Measurements from ENCODE around the gene LMAN2. TPM values are rescaled to one million over a fixed set of nuclear protein-coding genes. Genes with fewer than 3 reads are reported as not detected.

Gene LMAN2
- total RNA-seq, 1 donor: 423 TPM

DNA sequence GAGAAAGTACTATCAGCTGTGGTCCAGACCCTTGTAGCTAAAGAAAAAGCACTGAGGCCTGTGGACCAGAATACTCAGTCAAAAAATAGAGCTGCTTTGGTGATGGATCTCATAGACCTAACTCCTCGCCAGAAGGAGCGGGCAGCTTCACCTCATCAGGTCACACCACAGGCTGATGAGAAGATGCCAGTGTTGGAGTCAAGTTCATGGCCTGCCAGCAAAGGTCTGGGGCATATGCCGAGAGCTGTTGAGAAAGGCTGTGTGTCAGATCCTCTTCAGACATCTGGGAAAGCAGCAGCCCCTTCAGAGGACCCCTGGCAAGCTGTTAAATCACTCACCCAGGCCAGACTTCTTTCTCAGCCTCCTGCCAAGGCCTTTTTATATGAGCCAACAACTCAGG, 56.8 kb downstream of the LMAN2 start:
- no peak for DNase-seq (ENCODE audit: low read depth in 2 of 3, low spot score in 2 of 3)

- no peak for DNase-seq (ENCODE audit: low read depth in 2 of 3, low spot score in 2 of 3)
These were observed 57.5 kb downstream of the LMAN2 start for GRCh38 chr5:177293819-177294581.

- DNase-seq (ENCODE audit: low read depth in 2 of 3, low spot score in 2 of 3): no peak
These were observed 59.7 kb downstream of the LMAN2 start for GRCh38 chr5:177291735-177292134.

DNA sequence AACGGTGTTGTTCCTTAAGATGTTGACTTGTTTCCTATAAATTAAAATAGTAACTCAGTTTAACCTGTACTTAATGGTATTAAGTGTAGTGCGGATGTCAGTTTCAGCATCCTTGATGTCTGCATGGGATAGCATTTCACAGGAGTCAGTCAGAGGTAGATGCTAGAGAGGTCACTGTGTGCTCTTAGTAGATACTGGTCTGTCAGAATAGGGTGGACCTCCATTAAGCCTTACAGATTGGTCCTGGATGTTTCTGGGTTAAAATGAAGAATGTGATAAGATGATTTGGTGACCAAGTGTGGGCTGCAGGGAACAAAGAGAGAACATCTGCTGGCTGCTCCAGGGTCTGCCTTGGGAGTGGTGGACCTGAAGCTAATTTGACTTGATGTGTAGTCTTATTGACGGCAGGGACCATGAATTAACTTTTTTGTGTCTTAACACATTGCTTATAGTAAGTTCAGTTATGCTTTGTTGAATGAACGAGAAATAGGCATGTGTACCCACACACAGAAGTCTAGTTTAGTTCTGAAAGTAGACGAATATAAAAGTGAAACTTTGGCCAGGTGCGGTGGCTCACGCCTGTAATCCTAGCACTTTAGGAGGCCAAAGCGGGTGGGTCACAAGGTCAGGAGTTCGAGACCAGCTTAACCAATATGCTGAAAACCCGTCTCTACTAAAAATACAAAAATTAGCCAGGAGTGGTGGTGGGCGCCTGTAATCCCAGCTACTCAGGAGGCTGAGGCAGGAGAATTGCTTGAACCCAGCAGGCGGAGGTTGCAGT, 60.5 kb downstream of the LMAN2 start:
- DNase-seq (ENCODE audit: low read depth in 2 of 3, low spot score in 2 of 3): no peak

GRCh38 chr5:177288191-177288590, 63.3 kb downstream of the LMAN2 start:
- DNase-seq (ENCODE audit: low read depth in 2 of 3, low spot score in 2 of 3): no peak

Other genes with a start within 250 kb of the LMAN2 start
- 32.9 TPM for gene NSD1, start 217.9 kb downstream of the LMAN2 start, total RNA-seq
- 32.6 TPM for gene RAB24, start 47.9 kb downstream of the LMAN2 start, total RNA-seq
- gene PRELID1, start 47.9 kb downstream of the LMAN2 start, total RNA-seq: 105 TPM
- 11.0 TPM for gene MXD3, start 39.8 kb downstream of the LMAN2 start, total RNA-seq
- 46.0 TPM for gene RGS14, start 6.3 kb upstream of the LMAN2 start, total RNA-seq
- under 0.01 TPM for gene SLC34A1, start 32.8 kb upstream of the LMAN2 start, total RNA-seq
- gene PFN3, start 49.0 kb upstream of the LMAN2 start, total RNA-seq: not detected
- 3.2 TPM for gene F12, start 57.9 kb upstream of the LMAN2 start, total RNA-seq
- gene GRK6, start 75.0 kb upstream of the LMAN2 start, total RNA-seq: 98.0 TPM
- gene PRR7, start 95.1 kb upstream of the LMAN2 start, total RNA-seq: 30.7 TPM
- 28.5 TPM for gene DBN1, start 122.0 kb upstream of the LMAN2 start, total RNA-seq
- 21.3 TPM for gene PDLIM7, start 145.9 kb upstream of the LMAN2 start, total RNA-seq
- 57.1 TPM for gene DOK3, start 158.2 kb upstream of the LMAN2 start, total RNA-seq
- gene DDX41, start 165.3 kb upstream of the LMAN2 start, total RNA-seq: 166 TPM
- gene FAM193B, start 202.9 kb upstream of the LMAN2 start, total RNA-seq: 35.5 TPM
- 67.9 TPM for gene TMED9, start 240.5 kb upstream of the LMAN2 start, total RNA-seq
- 38.0 TPM for gene B4GALT7, start 248.5 kb upstream of the LMAN2 start, total RNA-seq

Measured in hematopoietic multipotent progenitor cell (in vitro differentiated cells).